Astrocyte (in vitro differentiated cells and primary cell): ENCODE data around the gene CAPSL. TPM values are rescaled to one million over a fixed set of nuclear protein-coding genes. Genes with fewer than 3 reads are reported as not detected.

Experiments
- DNase-seq: peaks from one replicate; pipeline ENCODE4 v3.0.0-alpha.2; 2010; ENCODE audit warnings: low read depth
- FAIRE-seq: peaks from 2 replicates; lab custom pipeline; 2011; peaks lifted over from hg19 to GRCh38; lab: Jason Lieb, UNC
- H2AFZ ChIP-seq: 2 replicates; pipeline ENCODE4 v1.6.0; 2012; ENCODE audit warnings: low read depth, low read length, inconsistent platforms
- H3K27ac ChIP-seq: 2 replicates; pipeline ENCODE4 v1.5.1; 2011; ENCODE audit warnings: low read depth, low read length, inconsistent platforms
- H3K27me3 ChIP-seq: 2 replicates; pipeline ENCODE4 v1.6.0; 2011; ENCODE audit warnings: low read length, inconsistent platforms; ENCODE audit not compliant: insufficient read depth
- H3K36me3 ChIP-seq: 2 replicates; pipeline ENCODE4 v1.5.1; 2011; ENCODE audit warnings: low read length, inconsistent platforms; ENCODE audit not compliant: insufficient read depth
- H3K4me1 ChIP-seq: 2 replicates; pipeline ENCODE4 v1.5.1; 2011; ENCODE audit warnings: low read length, inconsistent platforms; ENCODE audit not compliant: insufficient read depth
- H3K4me2 ChIP-seq: 2 replicates; pipeline ENCODE4 v1.6.0; 2012; ENCODE audit warnings: low read length, inconsistent platforms
- H3K4me3 ChIP-seq: 2 replicates; pipeline ENCODE4 v1.5.1; 2011; ENCODE audit warnings: low read depth, mild to moderate bottlenecking, low read length, inconsistent platforms; ENCODE audit not compliant: insufficient read depth
- H3K79me2 ChIP-seq: 2 replicates; pipeline ENCODE4 v1.6.0; 2012; ENCODE audit warnings: mild to moderate bottlenecking, low read length, inconsistent platforms; ENCODE audit not compliant: insufficient read depth
- H3K9ac ChIP-seq: 2 replicates; pipeline ENCODE4 v1.6.0; 2012; ENCODE audit warnings: mild to moderate bottlenecking, low read length, inconsistent platforms
- H3K9me3 ChIP-seq: 2 replicates; pipeline ENCODE4 v1.5.1; 2012; ENCODE audit warnings: low read depth, mild to moderate bottlenecking, low read length, inconsistent platforms; ENCODE audit not compliant: insufficient read depth
- H4K20me1 ChIP-seq: 2 replicates; pipeline ENCODE4 v1.6.0; 2012; ENCODE audit warnings: low read length, inconsistent platforms; ENCODE audit not compliant: insufficient read depth
- H3K27ac Mint-ChIP-seq: one replicate; pipeline ENCODE4 v1.8.0; 2021; ENCODE audit warnings: mild to moderate bottlenecking, mixed read lengths; ENCODE audit not compliant: unreplicated experiment
- H3K27me3 Mint-ChIP-seq: one replicate; pipeline ENCODE4 v1.8.0; 2021; ENCODE audit warnings: low read depth, mixed read lengths; ENCODE audit not compliant: unreplicated experiment
- H3K36me3 Mint-ChIP-seq: one replicate; pipeline ENCODE4 v1.8.0; 2021; ENCODE audit warnings: low read depth, mixed read lengths; ENCODE audit not compliant: unreplicated experiment
- H3K4me1 Mint-ChIP-seq: one replicate; pipeline ENCODE4 v1.8.0; 2021; ENCODE audit warnings: low read depth, mixed read lengths; ENCODE audit not compliant: unreplicated experiment
- H3K4me3 Mint-ChIP-seq: one replicate; pipeline ENCODE4 v1.8.0; 2021; ENCODE audit warnings: mild to moderate bottlenecking, moderate library complexity, mixed read lengths; ENCODE audit not compliant: unreplicated experiment
- H3K9me3 Mint-ChIP-seq: one replicate; pipeline ENCODE4 v1.8.0; 2021; ENCODE audit warnings: mild to moderate bottlenecking, mixed read lengths; ENCODE audit not compliant: unreplicated experiment
- EZH2 ChIP-seq: IDR thresholded peaks from 2 replicates; pipeline ENCODE4 v1.6.1; 2012; ENCODE audit warnings: mild to moderate bottlenecking, low read length, inconsistent platforms; ENCODE audit not compliant: insufficient read depth
- total RNA-seq: library from RNA; stranded (reverse); gene quantifications from 2 replicates; pipeline ENCODE4 v1.2.1, GENCODE V29; 2021
- TF ChIP-seq, protein P1 (sequence below): IDR thresholded peaks from 2 replicates; pipeline ENCODE4 v1.5.1; 2011; ENCODE audit warnings: low read depth, mild to moderate bottlenecking, inconsistent platforms, low read length, moderate library complexity; ENCODE audit not compliant: insufficient read depth

The CAPSL gene
- total RNA-seq, 1 donor from 2014 or later, result not detected

DNA sequence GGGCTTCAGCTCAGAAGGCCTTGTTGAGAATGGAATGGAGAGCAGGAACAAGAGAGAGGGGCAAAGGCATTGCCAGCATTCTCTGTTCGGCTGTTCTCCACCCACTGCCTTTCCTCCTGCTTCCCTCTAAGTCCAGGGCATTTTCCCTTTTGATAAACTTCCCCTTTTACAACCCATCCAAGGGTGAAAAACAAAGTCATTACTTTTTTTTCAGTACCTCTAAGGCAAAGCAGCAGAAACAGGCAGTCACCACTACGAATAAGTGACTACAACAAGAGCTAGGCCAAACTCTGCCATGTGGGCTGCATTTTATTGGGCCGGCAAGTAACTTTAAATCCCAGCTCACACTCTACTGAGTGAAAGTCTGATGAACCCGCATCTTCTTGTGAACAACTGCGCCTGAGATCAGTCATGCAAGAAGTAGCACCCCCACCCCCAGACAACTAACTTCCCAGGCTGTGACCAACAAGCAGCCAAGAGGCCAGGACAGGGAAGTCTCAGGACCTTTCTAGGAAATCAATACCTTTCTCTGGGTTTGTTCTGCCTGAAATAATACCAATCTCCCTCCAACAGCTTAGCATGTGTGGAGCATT lies 68.6 kb downstream of the CAPSL start:
- Histone ChIP-seq H3K9ac (no peak overlapping the region), H3K4me2 (no peak overlapping the region), H3K36me3 (no peaks in the 10 kb centered on the region), H2AFZ (no peak overlapping the region), H3K4me1 (no peaks in the 10 kb centered on the region), H4K20me1 (no peaks in the 10 kb centered on the region), H3K4me3 (no peak overlapping the region), H3K27ac (no peak overlapping the region), H3K27me3 (no peaks in the 10 kb centered on the region), H3K79me2 (no peaks in the 10 kb centered on the region), H3K9me3 (no peaks in the 10 kb centered on the region)
- Mint-ChIP-seq H3K27me3 (no peaks in the 10 kb centered on the region), H3K36me3 (peaks cover 4% of the 10 kb centered on the region), H3K4me1 (no peaks in the 10 kb centered on the region), H3K9me3 (no peaks in the 10 kb centered on the region), H3K4me3 (no peak overlapping the region), H3K27ac (no peak overlapping the region)
- DNase-seq, result no peak
- no peak for FAIRE-seq
- TF ChIP-seq, protein P1, sequence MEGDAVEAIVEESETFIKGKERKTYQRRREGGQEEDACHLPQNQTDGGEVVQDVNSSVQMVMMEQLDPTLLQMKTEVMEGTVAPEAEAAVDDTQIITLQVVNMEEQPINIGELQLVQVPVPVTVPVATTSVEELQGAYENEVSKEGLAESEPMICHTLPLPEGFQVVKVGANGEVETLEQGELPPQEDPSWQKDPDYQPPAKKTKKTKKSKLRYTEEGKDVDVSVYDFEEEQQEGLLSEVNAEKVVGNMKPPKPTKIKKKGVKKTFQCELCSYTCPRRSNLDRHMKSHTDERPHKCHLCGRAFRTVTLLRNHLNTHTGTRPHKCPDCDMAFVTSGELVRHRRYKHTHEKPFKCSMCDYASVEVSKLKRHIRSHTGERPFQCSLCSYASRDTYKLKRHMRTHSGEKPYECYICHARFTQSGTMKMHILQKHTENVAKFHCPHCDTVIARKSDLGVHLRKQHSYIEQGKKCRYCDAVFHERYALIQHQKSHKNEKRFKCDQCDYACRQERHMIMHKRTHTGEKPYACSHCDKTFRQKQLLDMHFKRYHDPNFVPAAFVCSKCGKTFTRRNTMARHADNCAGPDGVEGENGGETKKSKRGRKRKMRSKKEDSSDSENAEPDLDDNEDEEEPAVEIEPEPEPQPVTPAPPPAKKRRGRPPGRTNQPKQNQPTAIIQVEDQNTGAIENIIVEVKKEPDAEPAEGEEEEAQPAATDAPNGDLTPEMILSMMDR, result no peak
- TF ChIP-seq EZH2, result no peak

DNA sequence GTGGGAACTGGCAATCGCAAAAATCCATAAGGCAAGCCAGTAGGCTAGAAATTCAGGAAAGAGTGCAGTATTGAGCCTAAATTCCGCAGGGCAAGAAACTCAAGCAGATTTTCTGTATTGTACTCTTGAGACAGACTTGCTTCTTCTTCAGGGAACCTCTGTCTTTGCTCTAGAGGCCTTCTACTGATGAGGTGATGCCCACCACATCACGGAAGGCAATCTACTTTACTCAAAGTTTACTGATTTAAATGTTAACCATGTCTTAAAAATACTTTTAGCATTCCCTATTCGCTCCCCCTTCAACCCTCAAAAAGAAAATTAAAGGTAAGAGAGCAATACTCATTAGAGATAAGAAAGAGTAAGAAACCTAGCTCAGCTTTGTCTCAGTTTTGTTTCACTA lies 70.4 kb downstream of the CAPSL start:
- no peak overlapping the region for H3K4me3 ChIP-seq
- no peaks in the 10 kb centered on the region for H3K9me3 ChIP-seq
- Mint-ChIP-seq H3K27me3 (no peaks in the 10 kb centered on the region), H3K36me3 (peaks cover 3% of the 10 kb centered on the region), H3K9me3 (no peaks in the 10 kb centered on the region), H3K27ac (no peak overlapping the region), H3K4me3 (no peak overlapping the region), H3K4me1 (no peaks in the 10 kb centered on the region)
- no peaks in the 10 kb centered on the region for H3K79me2 ChIP-seq
- no peaks in the 10 kb centered on the region for H3K4me1 ChIP-seq
- H3K36me3 ChIP-seq, result no peaks in the 10 kb centered on the region
- FAIRE-seq, result no peak
- no peaks in the 10 kb centered on the region for H3K27me3 ChIP-seq
- no peaks in the 10 kb centered on the region for H4K20me1 ChIP-seq
- no peak overlapping the region for H2AFZ ChIP-seq
- TF ChIP-seq, protein P1, result no peak
- no peak overlapping the region for H3K4me2 ChIP-seq
- no peak overlapping the region for H3K9ac ChIP-seq
- H3K27ac ChIP-seq, result no peak overlapping the region
- DNase-seq, result no peak

DNA sequence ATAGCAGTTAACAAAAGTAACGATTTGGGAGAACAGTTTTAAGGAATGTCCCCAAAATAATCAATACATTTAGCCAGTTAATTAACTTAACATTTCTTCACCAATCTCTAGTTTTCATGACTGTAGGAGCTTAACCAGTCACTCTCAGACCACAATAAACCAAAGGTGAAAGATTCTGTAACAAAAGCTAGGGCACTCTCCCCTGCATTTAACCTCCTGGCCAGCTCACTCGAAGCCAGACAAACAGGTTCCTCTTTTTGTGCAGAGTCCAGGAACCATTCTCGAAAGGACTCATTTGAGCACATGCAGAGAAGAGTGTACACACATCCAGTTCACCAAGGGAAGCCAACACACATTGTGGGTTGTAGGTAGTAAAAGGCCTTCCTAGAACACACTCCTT lies 75.3 kb downstream of the CAPSL start:
- Mint-ChIP-seq H3K4me1 (peaks cover 25% of the 10 kb centered on the region), H3K36me3 (peaks cover 6% of the 10 kb centered on the region), H3K27ac (no peak overlapping the region), H3K4me3 (no peak overlapping the region), H3K27me3 (no peaks in the 10 kb centered on the region), H3K9me3 (no peaks in the 10 kb centered on the region)
- TF ChIP-seq, protein P1, result no peak
- no peak for TF ChIP-seq EZH2
- H4K20me1 ChIP-seq, result no peaks in the 10 kb centered on the region
- no peaks in the 10 kb centered on the region for H3K27me3 ChIP-seq
- FAIRE-seq (no peak), DNase-seq (no peak)
- no peaks in the 10 kb centered on the region for H3K79me2 ChIP-seq
- H3K4me1 ChIP-seq, result peaks cover 25% of the 10 kb centered on the region
- no peak overlapping the region for H3K4me3 ChIP-seq
- no peak overlapping the region for H3K4me2 ChIP-seq
- no peaks in the 10 kb centered on the region for H3K9me3 ChIP-seq
- H3K36me3 ChIP-seq, result no peaks in the 10 kb centered on the region
- H2AFZ ChIP-seq, result no peak overlapping the region
- no peak overlapping the region for H3K9ac ChIP-seq
- H3K27ac ChIP-seq, result no peak overlapping the region
